DND-41 (cell line): Measurements from ENCODE around the gene IRF4.

Experiments used
- ATAC-seq: fragments of 200-7000 bp; cut with Tn5 transposase; 3 replicates; pipeline ENCODE4 v1.9.1; 2021; ENCODE audit warnings: low read depth; ENCODE audit not compliant: insufficient read depth
- DNase-seq: peaks from one replicate; pipeline ENCODE4 v3.0.0-alpha.2; 2020
- H2AFZ ChIP-seq: 2 replicates; pipeline ENCODE4 v1.6.0; 2012; ENCODE audit warnings: low read depth, low read length
- H3K27ac ChIP-seq: 2 replicates; pipeline ENCODE4 v1.5.1; 2012; ENCODE audit warnings: low read length, inconsistent platforms
- H3K27me3 ChIP-seq: fragments of 200-600 bp; sonication (generic); 2 replicates; pipeline ENCODE4 v1.6.0; 2012; ENCODE audit warnings: low read length, mild to moderate bottlenecking, inconsistent platforms; ENCODE audit not compliant: insufficient read depth, poor library complexity
- H3K36me3 ChIP-seq: 2 replicates; pipeline ENCODE4 v1.5.1; 2012; ENCODE audit warnings: low read length, inconsistent platforms; ENCODE audit not compliant: insufficient read depth
- H3K4me1 ChIP-seq: 2 replicates; pipeline ENCODE4 v1.5.1; 2012; ENCODE audit warnings: mild to moderate bottlenecking, low read length; ENCODE audit not compliant: insufficient read depth
- H3K4me2 ChIP-seq: 2 replicates; pipeline ENCODE4 v1.6.0; 2012; ENCODE audit warnings: mild to moderate bottlenecking, moderate library complexity, low read length, inconsistent platforms; ENCODE audit not compliant: insufficient read depth
- H3K4me3 ChIP-seq, 2 experiments: fragments of 200-600 bp in 1 of 2; shearing (Covaris generic) in 1 of 2; 2 replicates each; pipeline ENCODE4 v1.5.1; 2012 to 2016; ENCODE audit warnings: inconsistent platforms in 2 of 2, low read length in 2 of 2, mild to moderate bottlenecking in 2 of 2, low read depth in 1 of 2, moderate library complexity in 1 of 2
- H3K79me2 ChIP-seq: 2 replicates; pipeline ENCODE4 v1.6.0; 2012; ENCODE audit warnings: low read length, inconsistent platforms; ENCODE audit not compliant: insufficient read depth
- H3K9ac ChIP-seq: 2 replicates; pipeline ENCODE4 v1.6.0; 2012; ENCODE audit warnings: low read depth, mild to moderate bottlenecking, inconsistent platforms, low read length, moderate library complexity
- H3K9me3 ChIP-seq: 2 replicates; pipeline ENCODE4 v1.5.1; 2012; ENCODE audit warnings: low read length, moderate library complexity, mild to moderate bottlenecking, inconsistent platforms; ENCODE audit not compliant: insufficient read depth, severe bottlenecking
- H4K20me1 ChIP-seq: 2 replicates; pipeline ENCODE4 v1.6.0; 2012; ENCODE audit warnings: low read length; ENCODE audit not compliant: insufficient read depth
- EZH2 ChIP-seq: IDR thresholded peaks from 3 replicates; pipeline ENCODE4 v1.6.1; 2012; ENCODE audit warnings: borderline replicate concordance, low read depth, mild to moderate bottlenecking, moderate library complexity, low read length, inconsistent platforms; ENCODE audit not compliant: severe bottlenecking
- TF ChIP-seq, protein P1 (sequence below): IDR thresholded peaks from 2 replicates; pipeline ENCODE4 v1.5.1; 2012; ENCODE audit warnings: borderline replicate concordance, low read length, moderate library complexity, mild to moderate bottlenecking; ENCODE audit not compliant: poor library complexity, severe bottlenecking; ENCODE audit errors: extremely low read depth

Gene IRF4

DNA sequence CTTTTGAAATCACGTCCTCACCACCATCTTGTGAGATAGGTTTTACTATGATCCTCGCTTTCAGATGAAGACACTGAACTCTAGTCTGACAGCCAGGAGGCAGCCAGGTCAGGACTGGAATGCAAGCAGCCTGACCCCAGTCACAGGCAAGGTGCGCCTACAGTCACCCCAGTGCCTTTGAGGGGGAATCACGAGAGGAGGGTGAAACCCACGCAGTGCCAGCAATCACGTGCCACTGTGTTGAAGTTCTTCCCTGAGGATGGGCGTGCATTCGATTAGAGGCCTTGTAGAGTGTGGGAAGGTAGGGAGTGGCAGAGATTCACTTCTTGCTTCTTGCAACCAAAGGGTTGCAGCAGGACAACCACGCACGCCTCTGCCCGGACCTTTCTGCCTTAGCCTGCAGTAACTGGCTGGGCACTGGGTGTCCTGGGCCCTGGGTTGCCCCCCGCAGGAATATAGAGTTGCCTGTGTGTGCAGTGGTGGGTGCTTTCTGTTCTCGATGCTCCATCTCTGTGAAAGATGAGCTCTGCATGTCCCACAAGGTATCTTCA is 33.7 kb upstream of the IRF4 start:
- no peaks in the 10 kb centered on the region for H3K4me1 ChIP-seq
- TF ChIP-seq, protein P1, sequence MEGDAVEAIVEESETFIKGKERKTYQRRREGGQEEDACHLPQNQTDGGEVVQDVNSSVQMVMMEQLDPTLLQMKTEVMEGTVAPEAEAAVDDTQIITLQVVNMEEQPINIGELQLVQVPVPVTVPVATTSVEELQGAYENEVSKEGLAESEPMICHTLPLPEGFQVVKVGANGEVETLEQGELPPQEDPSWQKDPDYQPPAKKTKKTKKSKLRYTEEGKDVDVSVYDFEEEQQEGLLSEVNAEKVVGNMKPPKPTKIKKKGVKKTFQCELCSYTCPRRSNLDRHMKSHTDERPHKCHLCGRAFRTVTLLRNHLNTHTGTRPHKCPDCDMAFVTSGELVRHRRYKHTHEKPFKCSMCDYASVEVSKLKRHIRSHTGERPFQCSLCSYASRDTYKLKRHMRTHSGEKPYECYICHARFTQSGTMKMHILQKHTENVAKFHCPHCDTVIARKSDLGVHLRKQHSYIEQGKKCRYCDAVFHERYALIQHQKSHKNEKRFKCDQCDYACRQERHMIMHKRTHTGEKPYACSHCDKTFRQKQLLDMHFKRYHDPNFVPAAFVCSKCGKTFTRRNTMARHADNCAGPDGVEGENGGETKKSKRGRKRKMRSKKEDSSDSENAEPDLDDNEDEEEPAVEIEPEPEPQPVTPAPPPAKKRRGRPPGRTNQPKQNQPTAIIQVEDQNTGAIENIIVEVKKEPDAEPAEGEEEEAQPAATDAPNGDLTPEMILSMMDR, result no peak
- TF ChIP-seq EZH2, result no peak
- H4K20me1 ChIP-seq, result peaks cover 7% of the 10 kb centered on the region; the same call in 1 of the 2 replicates

DNA sequence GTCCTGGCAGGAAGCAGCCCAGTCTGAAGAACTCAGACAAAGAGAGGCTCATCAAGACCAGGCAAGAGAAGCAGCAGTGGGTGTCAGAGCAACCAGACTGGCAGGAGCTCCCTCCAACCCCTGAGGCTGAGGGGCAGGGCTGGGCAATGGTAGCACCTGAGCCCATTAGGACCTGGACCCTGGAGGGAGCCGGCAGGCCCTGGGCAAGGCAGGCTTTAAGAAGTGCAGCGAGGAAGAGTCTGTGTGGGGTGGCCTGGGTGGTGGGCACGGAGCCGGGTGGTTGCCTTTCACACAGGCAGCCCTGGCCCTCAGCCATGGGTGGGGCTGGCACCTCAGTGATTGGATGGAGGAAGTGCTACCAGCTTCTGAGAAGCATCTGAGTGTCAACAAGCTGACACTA is 33.1 kb upstream of the IRF4 start:
- Histone ChIP-seq H3K27me3 (no peaks in the 10 kb centered on the region), H3K4me3 (no peak overlapping the region), H2AFZ (no peak overlapping the region), H3K9ac (no peak overlapping the region), H3K79me2 (no peaks in the 10 kb centered on the region), H3K9me3 (no peaks in the 10 kb centered on the region), H4K20me1 (peaks cover 7% of the 10 kb centered on the region; the same call in 1 of the 2 replicates), H3K4me1 (no peaks in the 10 kb centered on the region), H3K27ac (no peak overlapping the region), H3K4me2 (no peak overlapping the region), H3K36me3 (no peaks in the 10 kb centered on the region)
- DNase-seq, result no peak
- ATAC-seq, result no peak
- no peak for TF ChIP-seq EZH2
- TF ChIP-seq, protein P1, result no peak

More for the DNA sequence above, 33.7 kb upstream of the IRF4 start:
- H3K27me3 ChIP-seq, result no peaks in the 10 kb centered on the region
- H3K9ac ChIP-seq, result no peak overlapping the region
- no peaks in the 10 kb centered on the region for H3K79me2 ChIP-seq
- no peaks in the 10 kb centered on the region for H3K9me3 ChIP-seq
- H3K36me3 ChIP-seq, result no peaks in the 10 kb centered on the region
- H3K27ac ChIP-seq, result no peak overlapping the region
- H3K4me3 ChIP-seq, result no peak overlapping the region
- H2AFZ ChIP-seq, result no peak overlapping the region
- ATAC-seq (no peak), DNase-seq (no peak)
- H3K4me2 ChIP-seq, result no peak overlapping the region

DNA sequence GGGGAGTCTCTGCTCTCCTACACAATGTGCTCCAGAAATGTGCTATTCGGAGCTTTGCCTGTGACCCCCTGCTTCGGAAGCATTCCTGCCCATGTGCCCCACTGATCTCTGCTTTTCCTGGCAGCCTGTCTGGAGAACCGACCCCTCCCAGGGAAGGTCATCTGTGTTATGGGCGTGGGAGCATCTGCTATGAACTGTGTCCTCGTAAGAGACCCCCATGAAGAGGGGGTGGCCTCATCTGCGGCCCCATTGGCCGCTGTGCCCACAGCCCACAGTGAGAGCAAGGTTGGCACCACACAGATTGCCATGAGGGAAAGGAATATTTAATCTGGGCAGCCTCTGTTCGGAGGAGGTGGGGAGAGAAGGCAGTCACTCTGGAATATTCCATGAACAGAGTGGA is 32.7 kb upstream of the IRF4 start:
- Histone ChIP-seq H3K79me2 (no peaks in the 10 kb centered on the region), H3K27ac (no peak overlapping the region), H3K27me3 (no peaks in the 10 kb centered on the region), H3K4me1 (no peaks in the 10 kb centered on the region), H3K9ac (no peak overlapping the region), H4K20me1 (peaks cover 7% of the 10 kb centered on the region; the same call in 1 of the 2 replicates), H2AFZ (no peak overlapping the region), H3K4me3 (no peak overlapping the region), H3K4me2 (no peak overlapping the region), H3K9me3 (peaks cover 2% of the 10 kb centered on the region), H3K36me3 (no peaks in the 10 kb centered on the region)
- DNase-seq, result no peak
- TF ChIP-seq, protein P1, result no peak
- ATAC-seq, result no peak
